Measurements from ENCODE around the gene L3MBTL3. TPM values are rescaled to one million over a fixed set of nuclear protein-coding genes. Genes with fewer than 3 reads are reported as not detected.

The L3MBTL3 gene
- total RNA-seq, 1 experiment from 2014 or later, result 4.7 TPM

DNA sequence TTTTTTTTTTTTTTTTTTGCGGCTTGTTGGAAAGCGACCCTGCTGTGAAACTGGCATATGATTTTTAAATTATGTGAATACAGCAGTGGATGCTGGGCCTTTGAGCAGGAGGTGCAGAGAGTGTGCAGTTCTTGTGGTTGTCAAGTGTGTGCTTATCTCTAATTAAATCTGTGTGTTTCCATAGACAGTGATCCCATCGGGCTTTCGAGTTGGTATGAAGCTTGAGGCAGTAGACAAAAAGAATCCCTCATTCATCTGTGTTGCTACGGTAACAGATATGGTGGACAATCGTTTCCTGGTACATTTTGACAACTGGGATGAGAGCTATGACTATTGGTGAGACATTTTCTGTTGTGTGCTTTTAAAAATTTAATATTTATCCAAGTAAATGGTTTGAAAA, 52.4 kb downstream of the L3MBTL3 start:
- TF ChIP-seq, protein P1, sequence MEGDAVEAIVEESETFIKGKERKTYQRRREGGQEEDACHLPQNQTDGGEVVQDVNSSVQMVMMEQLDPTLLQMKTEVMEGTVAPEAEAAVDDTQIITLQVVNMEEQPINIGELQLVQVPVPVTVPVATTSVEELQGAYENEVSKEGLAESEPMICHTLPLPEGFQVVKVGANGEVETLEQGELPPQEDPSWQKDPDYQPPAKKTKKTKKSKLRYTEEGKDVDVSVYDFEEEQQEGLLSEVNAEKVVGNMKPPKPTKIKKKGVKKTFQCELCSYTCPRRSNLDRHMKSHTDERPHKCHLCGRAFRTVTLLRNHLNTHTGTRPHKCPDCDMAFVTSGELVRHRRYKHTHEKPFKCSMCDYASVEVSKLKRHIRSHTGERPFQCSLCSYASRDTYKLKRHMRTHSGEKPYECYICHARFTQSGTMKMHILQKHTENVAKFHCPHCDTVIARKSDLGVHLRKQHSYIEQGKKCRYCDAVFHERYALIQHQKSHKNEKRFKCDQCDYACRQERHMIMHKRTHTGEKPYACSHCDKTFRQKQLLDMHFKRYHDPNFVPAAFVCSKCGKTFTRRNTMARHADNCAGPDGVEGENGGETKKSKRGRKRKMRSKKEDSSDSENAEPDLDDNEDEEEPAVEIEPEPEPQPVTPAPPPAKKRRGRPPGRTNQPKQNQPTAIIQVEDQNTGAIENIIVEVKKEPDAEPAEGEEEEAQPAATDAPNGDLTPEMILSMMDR (conservative IDR thresholded peaks at IDR 0.05), result no peak
- Histone ChIP-seq H3K4me1 (ENCODE audit: insufficient read depth, low read length) (no peaks in the 10 kb centered on the region), H3K27me3 (ENCODE audit: insufficient read depth, low read length) (no peaks in the 10 kb centered on the region), H3K27ac (ENCODE audit: insufficient read length, low read depth, low read length) (no peak overlapping the region), H2BK12ac (ENCODE audit: insufficient read length, low read depth, low read length) (no peak overlapping the region), H3K9ac (ENCODE audit: extremely low read depth, insufficient read length, low read length) (no peak overlapping the region), H2BK5ac (ENCODE audit: insufficient read length, low read length) (no peak overlapping the region), H4K20me1 (ENCODE audit: control insufficient read depth, insufficient read depth, insufficient read length) (no peaks in the 10 kb centered on the region), H2BK120ac (ENCODE audit: low read depth, low read length, poor library complexity, severe bottlenecking) (no peak overlapping the region), H3K23me2 (ENCODE audit: insufficient read length, low read depth, low read length, poor library complexity, severe bottlenecking) (no peaks in the 10 kb centered on the region), H3K4ac (ENCODE audit: low read depth, low read length) (no peak overlapping the region), H4K91ac (ENCODE audit: insufficient read length, low read depth, low read length) (no peak overlapping the region), H3K79me2 (ENCODE audit: insufficient read depth, low read length) (no peaks in the 10 kb centered on the region), H3K4me2 (ENCODE audit: insufficient read depth, insufficient read length, low read length) (no peak overlapping the region), H2AK5ac (ENCODE audit: insufficient read length, low read length) (no peak overlapping the region), H3T11ph (ENCODE audit: low read length) (no peak overlapping the region), H2BK15ac (ENCODE audit: low read depth, low read length) (no peak overlapping the region), H3K14ac (ENCODE audit: insufficient read depth, low read length) (no peak overlapping the region), H3K9me3 (ENCODE audit: control insufficient read depth, low read depth, low read length) (no peaks in the 10 kb centered on the region), H3K79me1 (ENCODE audit: insufficient read depth, low read depth, low read length, poor library complexity, severe bottlenecking) (no peaks in the 10 kb centered on the region), H3K56ac (ENCODE audit: insufficient read length, low read depth, low read length) (no peak overlapping the region), H2BK20ac (ENCODE audit: low read depth, low read length, poor library complexity, severe bottlenecking) (no peak overlapping the region), H3K18ac (ENCODE audit: insufficient read length, low read depth, low read length) (no peak overlapping the region), H4K5ac (ENCODE audit: insufficient read length, low read depth, low read length) (no peak overlapping the region), H2AFZ (ENCODE audit: low read length) (no peak overlapping the region), H4K8ac (replicated peaks; ENCODE audit: insufficient read length, low read depth, low read length) (no peak overlapping the region), H3K23ac (ENCODE audit: insufficient read length, low read depth, low read length) (no peak overlapping the region)
- H3K36me3 Mint-ChIP-seq (ENCODE audit: insufficient read depth in 1 of 3, low read depth in 3 of 3), result peaks cover 0 to 9% (median 0%) of the 10 kb centered on the region in 3 experiments; a peak in 4 of 7 replicates
- no peaks in the 10 kb centered on the region for H3K9me3 Mint-ChIP-seq
- no peak overlapping the region for H3K4me3 Mint-ChIP-seq
- H3K4me1 Mint-ChIP-seq, result peaks cover 4 to 18% of the 10 kb centered on the region in 2 experiments
- H3K27me3 Mint-ChIP-seq (ENCODE audit: low read depth), result no peaks in the 10 kb centered on the region
- no peak for DNase-seq
- no peak overlapping the region for H3K27ac Mint-ChIP-seq
- no CpG with 5 or more reads among the region's 6 CpGs for WGBS (ENCODE audit: extremely low coverage, insufficient read length, low lambda C conversion rate)
